GM18868 (cell line): ENCODE measurements around the gene MAMDC2.

ENCODE experiments used
- ATAC-seq: cut with Tn5 transposase; IDR thresholded peaks from one replicate; pipeline ENCODE4 v1.9.1; 2021; ENCODE audit warnings: mild to moderate bottlenecking, moderate library complexity; ENCODE audit not compliant: unreplicated experiment

MAMDC2 gene

DNA sequence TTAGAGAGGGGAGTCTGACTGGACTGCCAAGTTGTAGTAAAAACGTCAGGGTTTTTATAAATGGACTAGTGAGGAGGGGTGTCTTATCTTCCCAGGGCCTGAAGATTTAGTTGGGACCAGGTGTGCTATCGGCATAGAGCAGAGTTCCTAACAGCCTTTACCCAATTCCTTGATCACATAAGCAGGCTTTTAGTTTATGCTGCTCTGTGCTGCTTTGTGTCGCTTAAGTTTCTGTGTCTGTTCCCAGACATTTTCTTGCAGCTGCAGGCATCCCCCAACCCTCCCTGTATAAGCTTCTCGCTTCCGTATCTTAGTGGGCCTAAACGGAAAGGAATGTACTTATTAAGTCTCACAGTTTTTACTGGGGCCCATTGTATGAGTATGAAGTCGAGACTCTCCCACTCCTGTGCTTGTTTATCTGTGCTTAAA lies 212.5 kb downstream of the MAMDC2 start:
- ATAC-seq = no peak

GRCh38 chr9:70257502-70257901 lies 213.9 kb downstream of the MAMDC2 start:
- ATAC-seq = no peak

GRCh38 chr9:70257991-70258691 lies 214.5 kb downstream of the MAMDC2 start:
- ATAC-seq = peak; percentile 32

DNA sequence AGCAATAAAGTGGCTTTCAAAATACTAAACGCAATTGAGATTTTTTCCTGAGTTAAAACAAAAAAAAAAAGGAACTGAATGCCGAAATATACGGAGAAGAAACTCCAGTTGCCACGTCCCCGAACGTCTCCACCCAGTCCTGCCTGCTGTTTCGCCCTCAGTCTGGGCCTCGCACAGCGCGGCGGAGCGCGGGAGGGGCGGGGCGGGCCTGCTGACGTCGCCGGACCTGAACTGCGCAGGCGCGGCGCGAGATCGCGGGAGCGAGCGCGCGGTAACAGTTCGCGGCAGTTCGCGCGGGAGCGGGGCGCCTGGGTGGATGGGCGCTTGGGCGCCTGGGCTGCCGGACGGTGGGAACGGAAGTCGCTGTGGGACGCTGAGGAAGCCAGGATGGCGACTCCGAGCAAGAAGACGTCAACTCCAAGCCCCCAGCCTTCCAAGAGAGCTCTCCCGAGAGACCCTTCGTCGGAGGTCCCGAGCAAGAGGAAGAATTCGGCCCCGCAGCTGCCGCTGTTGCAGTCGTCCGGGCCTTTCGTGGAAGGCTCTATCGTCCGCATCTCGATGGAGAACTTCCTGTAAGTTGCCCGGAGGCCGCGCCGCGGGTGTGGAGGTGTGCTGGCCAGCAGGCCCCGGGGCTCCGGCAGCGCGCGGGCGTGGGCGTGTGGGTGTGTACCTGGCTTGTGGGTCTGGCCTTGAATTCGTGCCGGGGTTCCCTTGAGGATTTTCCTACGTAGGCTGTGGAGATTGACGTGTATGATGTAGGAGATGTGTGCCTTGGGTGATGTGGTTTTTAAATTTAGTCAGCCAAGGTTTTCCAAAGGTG lies 215.3 kb downstream of the MAMDC2 start, which contains the start of gene SMC5:
SMC5 (plus strand) TSS at position 287 of the 820 bp plus-strand sequence; CDS start at position 388, 101 bp downstream.
- ATAC-seq = peak; percentile 69

DNA sequence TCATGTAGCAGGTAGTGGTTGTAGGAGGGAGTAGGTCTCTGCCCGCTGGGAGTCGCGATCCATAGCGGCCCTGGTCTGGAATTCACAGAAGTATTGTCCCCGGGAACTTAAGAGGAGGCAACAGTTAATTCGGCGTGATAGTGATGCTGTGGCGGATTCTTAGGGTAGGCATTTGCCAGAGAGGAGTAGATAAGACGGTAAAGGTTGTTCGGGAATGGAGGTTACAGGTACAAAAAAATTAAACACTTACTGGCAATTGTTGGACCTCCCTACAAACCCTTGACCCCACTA lies 215.8 kb downstream of the MAMDC2 start:
- ATAC-seq = no peak

- ATAC-seq = no peak
Measured at GRCh38 chr9:70260007-70260443, 216.4 kb downstream of the MAMDC2 start.

GRCh38 chr9:70260606-70261005 lies 217.0 kb downstream of the MAMDC2 start:
- peak; percentile 49 for ATAC-seq

GRCh38 chr9:70261131-70261870 lies 217.7 kb downstream of the MAMDC2 start:
- ATAC-seq = no peak

DNA sequence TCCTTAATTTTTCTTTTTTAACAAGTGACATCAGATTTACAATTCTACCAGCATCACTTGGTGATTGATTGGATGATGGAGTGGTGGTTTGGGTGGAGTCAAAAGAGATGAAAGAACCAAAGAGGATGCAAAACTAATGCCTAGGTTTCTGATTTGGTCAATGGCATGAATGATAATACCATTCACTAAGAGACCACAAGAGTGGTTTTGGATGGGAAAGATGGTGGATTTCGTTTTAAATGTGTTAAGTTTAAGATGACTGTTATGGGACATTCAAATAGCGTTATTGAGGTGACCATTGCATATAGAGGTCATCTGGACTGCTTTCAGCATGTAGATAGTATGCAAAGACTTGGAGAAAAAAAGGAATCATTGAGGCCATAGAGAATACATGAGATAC lies 218.7 kb downstream of the MAMDC2 start:
- no peak for ATAC-seq

- no peak for ATAC-seq
Measured at GRCh38 chr9:70262948-70263347, 219.3 kb downstream of the MAMDC2 start.

- no peak for ATAC-seq
Measured at GRCh38 chr9:70263421-70263820, 219.8 kb downstream of the MAMDC2 start.
